Fibroblast of upper back skin (primary cell): ENCODE results near the gene MCM3AP.

Experiments used
- DNase-seq: peaks from one replicate; pipeline ENCODE4 v3.0.0-alpha.2; 2013

MCM3AP gene

GRCh38 chr21:46285206-46285661, at the start of gene MCM3AP:
Gene MCM3AP (minus strand): TSS chr21:46285611. CDS start chr21:46285286, 325 bp downstream.
- no peak for DNase-seq

- no peak for DNase-seq
Observed at GRCh38 chr21:46334351-46335140, 49.1 kb upstream of the MCM3AP start.

- DNase-seq, result no peak
Observed at GRCh38 chr21:46329796-46330195, 44.4 kb upstream of the MCM3AP start.

- no peak for DNase-seq
Observed at GRCh38 chr21:46328151-46328550, 42.7 kb upstream of the MCM3AP start.

- no peak for DNase-seq
Observed at GRCh38 chr21:46327711-46328110, 42.3 kb upstream of the MCM3AP start.

- DNase-seq, result no peak
Observed at GRCh38 chr21:46326110-46326703, 40.8 kb upstream of the MCM3AP start.

- peak; percentile 41 for DNase-seq
Observed at GRCh38 chr21:46325073-46325912, 39.9 kb upstream of the MCM3AP start.

- DNase-seq, result peak; percentile 82
Observed at GRCh38 chr21:46324390-46325072, 39.1 kb upstream of the MCM3AP start.

GRCh38 chr21:46323710-46324389, 38.4 kb upstream of the MCM3AP start, which contains the start of the genes C21orf58 and PCNT:
Gene C21orf58 (minus strand): TSS chr21:46323870. CDS start chr21:46322738, 1,132 bp downstream.
Gene PCNT (plus strand): TSS chr21:46324156. CDS start chr21:46324229, 73 bp downstream.
- peak; percentile 98 for DNase-seq

- DNase-seq, result no peak
Observed at GRCh38 chr21:46323227-46323709, 37.9 kb upstream of the MCM3AP start.

- peak; percentile 29 for DNase-seq
Observed at GRCh38 chr21:46322351-46323226, 37.2 kb upstream of the MCM3AP start.

GRCh38 chr21:46320331-46320801, 35.0 kb upstream of the MCM3AP start:
- no peak for DNase-seq

- no peak for DNase-seq
Observed at GRCh38 chr21:46319186-46319585, 33.8 kb upstream of the MCM3AP start.

GRCh38 chr21:46318464-46318845, 33.0 kb upstream of the MCM3AP start:
- DNase-seq, result no peak

GRCh38 chr21:46317710-46318463, 32.5 kb upstream of the MCM3AP start:
- no peak for DNase-seq

- DNase-seq, result no peak
Observed at GRCh38 chr21:46316708-46317324, 31.4 kb upstream of the MCM3AP start.

GRCh38 chr21:46314441-46315020, 29.1 kb upstream of the MCM3AP start:
- no peak for DNase-seq

GRCh38 chr21:46312949-46313348, 27.5 kb upstream of the MCM3AP start:
- DNase-seq, result no peak

GRCh38 chr21:46311568-46311967, 26.2 kb upstream of the MCM3AP start:
- no peak for DNase-seq
